ENCODE measurements around the gene CALHM5.
A peak's percentile ranks its signal among the peaks of the same experiment; 100 is the strongest.

CALHM5 gene

GRCh38 chr6:116536216-116536621, 24.8 kb downstream of the CALHM5 start:
- H4K20me1 ChIP-seq (ENCODE audit: insufficient read depth, low read length, poor library complexity, severe bottlenecking) = no peaks in the 10 kb centered on the region

GRCh38 chr6:116542426-116542825, 31.0 kb downstream of the CALHM5 start:
- H3K79me2 ChIP-seq (ENCODE audit: insufficient read depth, low read length) = no peaks in the 10 kb centered on the region
- H3K4me3 ChIP-seq (ENCODE audit: low read length, poor library complexity, severe bottlenecking) = no peak overlapping the region
- no peaks in the 10 kb centered on the region for H3K36me3 ChIP-seq (ENCODE audit: insufficient read depth, low read length)
- H3K9ac ChIP-seq (ENCODE audit: low read depth, low read length, poor library complexity, severe bottlenecking) = no peak overlapping the region
- H3K9me3 ChIP-seq (ENCODE audit: insufficient read depth, low read depth, low read length) = no peaks in the 10 kb centered on the region
- H3F3A ChIP-seq (ENCODE audit: low read depth) = no peaks in the 10 kb centered on the region
- TF ChIP-seq EZH2phosphoT487 (IDR thresholded peaks at IDR 0.05; ENCODE audit: borderline replicate concordance) (no peak), CTCF (conservative IDR thresholded peaks at IDR 0.05; ENCODE audit: low read length) (no peak)
- H3K27me3 ChIP-seq (ENCODE audit: insufficient read depth, low read length, poor library complexity, severe bottlenecking) = no peaks in the 10 kb centered on the region
- no peaks in the 10 kb centered on the region for H3K4me1 ChIP-seq (ENCODE audit: insufficient read depth, low read length, poor library complexity, severe bottlenecking)
- H3K9me2 ChIP-seq (replicated peaks; ENCODE audit: low read depth, low read length) = no peaks in the 10 kb centered on the region
- no peak overlapping the region for H2AFZ ChIP-seq (ENCODE audit: low read length)
- no peaks in the 10 kb centered on the region for H4K20me1 ChIP-seq (ENCODE audit: insufficient read depth, low read length, poor library complexity, severe bottlenecking)
- no peak overlapping the region for H3K4me2 ChIP-seq (ENCODE audit: low read depth, low read length, poor library complexity, severe bottlenecking)

More at GRCh38 chr6:116536216-116536621, 24.8 kb downstream of the CALHM5 start:
- no peaks in the 10 kb centered on the region for H3K79me2 ChIP-seq (ENCODE audit: insufficient read depth, low read length)
- H3K4me1 ChIP-seq (ENCODE audit: insufficient read depth, low read length, poor library complexity, severe bottlenecking) = no peaks in the 10 kb centered on the region
- no peak overlapping the region for H3K4me3 ChIP-seq (ENCODE audit: low read length, poor library complexity, severe bottlenecking)
- H3F3A ChIP-seq (ENCODE audit: low read depth) = no peaks in the 10 kb centered on the region
- H2AFZ ChIP-seq (ENCODE audit: low read length) = peak overlapping the region; percentile 72
- H3K4me2 ChIP-seq (ENCODE audit: low read depth, low read length, poor library complexity, severe bottlenecking) = no peak overlapping the region
- H3K36me3 ChIP-seq (ENCODE audit: insufficient read depth, low read length) = no peaks in the 10 kb centered on the region
- no peaks in the 10 kb centered on the region for H3K9me3 ChIP-seq (ENCODE audit: insufficient read depth, low read depth, low read length)
- H3K27me3 ChIP-seq (ENCODE audit: insufficient read depth, low read length, poor library complexity, severe bottlenecking) = no peaks in the 10 kb centered on the region
- TF ChIP-seq EZH2phosphoT487 (IDR thresholded peaks at IDR 0.05; ENCODE audit: borderline replicate concordance) = no peak
- peak; percentile 78 for TF ChIP-seq CTCF (conservative IDR thresholded peaks at IDR 0.05; ENCODE audit: low read length)
- no peak overlapping the region for H3K9ac ChIP-seq (ENCODE audit: low read depth, low read length, poor library complexity, severe bottlenecking)
- H3K9me2 ChIP-seq (replicated peaks; ENCODE audit: low read depth, low read length) = no peaks in the 10 kb centered on the region

DNA sequence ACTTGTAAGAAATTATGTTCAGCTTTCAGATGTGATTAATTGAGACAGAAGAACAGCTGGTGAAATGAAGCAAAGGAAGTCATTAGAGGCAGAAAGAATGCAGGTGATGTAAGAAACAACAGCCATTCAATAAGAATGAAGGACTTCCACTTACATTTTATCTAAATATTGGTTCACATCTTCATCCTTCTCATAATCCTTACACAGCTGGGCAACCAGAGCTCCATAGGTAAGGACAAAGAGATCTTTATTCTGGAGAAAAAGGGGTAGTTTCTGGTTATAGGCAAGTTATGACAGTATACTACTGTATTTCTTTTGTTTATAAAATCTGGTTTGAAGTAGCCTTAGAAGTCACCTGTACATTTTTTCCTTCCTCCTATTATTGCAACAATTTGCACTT, 31.7 kb downstream of the CALHM5 start:
- Histone ChIP-seq H2AFZ (ENCODE audit: low read length) (no peak overlapping the region), H3K4me1 (ENCODE audit: insufficient read depth, low read length, poor library complexity, severe bottlenecking) (no peaks in the 10 kb centered on the region), H3K4me3 (ENCODE audit: low read length, poor library complexity, severe bottlenecking) (no peak overlapping the region), H3F3A (ENCODE audit: low read depth) (no peaks in the 10 kb centered on the region), H4K20me1 (ENCODE audit: insufficient read depth, low read length, poor library complexity, severe bottlenecking) (no peaks in the 10 kb centered on the region), H3K79me2 (ENCODE audit: insufficient read depth, low read length) (no peaks in the 10 kb centered on the region), H3K9me2 (replicated peaks; ENCODE audit: low read depth, low read length) (no peaks in the 10 kb centered on the region), H3K9ac (ENCODE audit: low read depth, low read length, poor library complexity, severe bottlenecking) (no peak overlapping the region), H3K27me3 (ENCODE audit: insufficient read depth, low read length, poor library complexity, severe bottlenecking) (no peaks in the 10 kb centered on the region), H3K36me3 (ENCODE audit: insufficient read depth, low read length) (no peaks in the 10 kb centered on the region), H3K4me2 (ENCODE audit: low read depth, low read length, poor library complexity, severe bottlenecking) (no peak overlapping the region), H3K9me3 (ENCODE audit: insufficient read depth, low read depth, low read length) (no peaks in the 10 kb centered on the region)
- TF ChIP-seq CTCF (conservative IDR thresholded peaks at IDR 0.05; ENCODE audit: low read length) (no peak), EZH2phosphoT487 (IDR thresholded peaks at IDR 0.05; ENCODE audit: borderline replicate concordance) (no peak)
